Measurements from ENCODE around the gene BANK1.

DNA sequence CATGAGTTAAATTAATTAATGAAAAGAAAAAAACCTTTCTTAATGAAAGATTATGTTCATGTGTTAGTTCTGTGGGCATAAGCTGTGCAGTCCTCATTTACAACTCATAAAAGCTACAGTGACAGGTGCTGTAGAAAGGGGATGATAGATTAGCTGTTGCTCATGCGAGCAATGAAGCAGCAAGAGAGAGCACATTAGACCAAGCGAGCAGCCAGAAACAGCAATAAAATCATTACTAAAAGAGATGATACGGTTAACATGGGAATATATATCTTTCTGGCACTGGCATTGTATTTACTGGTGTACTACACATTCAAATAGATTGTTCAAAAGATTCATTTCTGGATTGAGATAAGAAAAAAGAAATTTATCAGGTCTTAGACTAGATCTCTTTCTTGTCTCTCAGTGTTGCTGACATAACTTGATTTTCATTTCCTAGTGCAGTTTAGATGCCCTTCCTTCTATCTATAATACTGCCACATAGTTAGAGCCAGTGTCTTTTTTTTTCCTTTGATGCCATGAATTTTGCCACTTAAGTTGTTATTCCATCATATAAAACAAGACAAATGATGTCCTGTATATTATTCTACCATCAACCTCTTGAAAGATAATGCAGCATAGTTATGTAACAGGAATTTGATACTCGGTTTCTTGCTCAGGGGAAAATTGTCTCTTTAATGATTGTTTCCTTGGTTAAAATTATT lies 164.6 kb downstream of the BANK1 start:
- TF ChIP-seq EZH2 (IDR thresholded peaks at IDR 0.05; ENCODE audit: insufficient read depth, poor library complexity, severe bottlenecking) (no peak), EZH2phosphoT487 (IDR thresholded peaks at IDR 0.05; ENCODE audit: insufficient read depth, low read depth) (no peak)

Data from GM23248 (cell line).